ENCODE results near the gene AGTPBP1. TPM values are rescaled to one million over a fixed set of nuclear protein-coding genes. Genes with fewer than 3 reads are reported as not detected.

AGTPBP1 gene
- total RNA-seq, 1 donor from 2014 or later = 18.0 TPM

GRCh38 chr9:85745203-85745602 lies 3.4 kb upstream of the AGTPBP1 start:
- Mint-ChIP-seq H3K27me3 (ENCODE audit: unreplicated experiment) (peaks cover 25% of the 10 kb centered on the region), H3K36me3 (ENCODE audit: unreplicated experiment) (no peaks in the 10 kb centered on the region), H3K9me3 (ENCODE audit: unreplicated experiment) (no peaks in the 10 kb centered on the region), H3K4me3 (ENCODE audit: unreplicated experiment) (no peak overlapping the region), H3K27ac (ENCODE audit: unreplicated experiment) (no peak overlapping the region), H3K4me1 (ENCODE audit: unreplicated experiment) (peaks cover 20% of the 10 kb centered on the region)
- no peak for TF ChIP-seq CTCF (IDR thresholded peaks at IDR 0.05)
- no peak for DNase-seq (ENCODE audit: extremely low spot score, unreplicated experiment)

- no peaks in the 10 kb centered on the region for H3K9me3 Mint-ChIP-seq (ENCODE audit: unreplicated experiment)
- H3K27ac Mint-ChIP-seq (ENCODE audit: unreplicated experiment) = no peak overlapping the region
- peaks cover 25% of the 10 kb centered on the region for H3K27me3 Mint-ChIP-seq (ENCODE audit: unreplicated experiment)
- H3K36me3 Mint-ChIP-seq (ENCODE audit: unreplicated experiment) = no peaks in the 10 kb centered on the region
- H3K4me1 Mint-ChIP-seq (ENCODE audit: unreplicated experiment) = peaks cover 24% of the 10 kb centered on the region
- no peak for TF ChIP-seq CTCF (IDR thresholded peaks at IDR 0.05)
- H3K4me3 Mint-ChIP-seq (ENCODE audit: unreplicated experiment) = no peak overlapping the region
- DNase-seq (ENCODE audit: extremely low spot score, unreplicated experiment) = no peak
Measured at GRCh38 chr9:85744480-85744879, 2.7 kb upstream of the AGTPBP1 start.

- DNase-seq (ENCODE audit: extremely low spot score, unreplicated experiment) = no peak
- peak overlapping the region; percentile 46 for H3K27ac Mint-ChIP-seq (ENCODE audit: unreplicated experiment)
- H3K4me3 Mint-ChIP-seq (ENCODE audit: unreplicated experiment) = no peak overlapping the region
- H3K36me3 Mint-ChIP-seq (ENCODE audit: unreplicated experiment) = no peaks in the 10 kb centered on the region
- TF ChIP-seq CTCF (IDR thresholded peaks at IDR 0.05) = no peak
- peaks cover 24% of the 10 kb centered on the region for H3K4me1 Mint-ChIP-seq (ENCODE audit: unreplicated experiment)
- H3K27me3 Mint-ChIP-seq (ENCODE audit: unreplicated experiment) = peaks cover 23% of the 10 kb centered on the region
- no peaks in the 10 kb centered on the region for H3K9me3 Mint-ChIP-seq (ENCODE audit: unreplicated experiment)
Measured at GRCh38 chr9:85743275-85744128, 1.7 kb upstream of the AGTPBP1 start.

- Mint-ChIP-seq H3K36me3 (ENCODE audit: unreplicated experiment) (no peaks in the 10 kb centered on the region), H3K9me3 (ENCODE audit: unreplicated experiment) (no peaks in the 10 kb centered on the region), H3K4me3 (ENCODE audit: unreplicated experiment) (peak overlapping the region; percentile 87), H3K4me1 (ENCODE audit: unreplicated experiment) (peaks cover 24% of the 10 kb centered on the region), H3K27me3 (ENCODE audit: unreplicated experiment) (peaks cover 16% of the 10 kb centered on the region), H3K27ac (ENCODE audit: unreplicated experiment) (peak overlapping the region; percentile 81)
- DNase-seq (ENCODE audit: extremely low spot score, unreplicated experiment) = no peak
- no peak for TF ChIP-seq CTCF (IDR thresholded peaks at IDR 0.05)
Measured at GRCh38 chr9:85742597-85742936, 813 bp upstream of the AGTPBP1 start.

- no peaks in the 10 kb centered on the region for H3K9me3 Mint-ChIP-seq (ENCODE audit: unreplicated experiment)
Measured at GRCh38 chr9:85741095-85741874, 469 bp downstream of the AGTPBP1 start.

More at GRCh38 chr9:85741095-85741874, 469 bp downstream of the AGTPBP1 start:
- Mint-ChIP-seq H3K27ac (ENCODE audit: unreplicated experiment) (peak overlapping the region; percentile 68), H3K4me1 (ENCODE audit: unreplicated experiment) (peaks cover 24% of the 10 kb centered on the region), H3K27me3 (ENCODE audit: unreplicated experiment) (peaks cover 9% of the 10 kb centered on the region), H3K4me3 (ENCODE audit: unreplicated experiment) (peak overlapping the region; percentile 84), H3K36me3 (ENCODE audit: unreplicated experiment) (no peaks in the 10 kb centered on the region)
- no peak for TF ChIP-seq CTCF (IDR thresholded peaks at IDR 0.05)
- DNase-seq (ENCODE audit: extremely low spot score, unreplicated experiment) = no peak
